Stimulated activated CD8-positive, alpha-beta memory T cell treated with anti-CD3 and anti-CD28 coated beads, Interleukin-12 subunit alpha, Interleukin-12 subunit beta, amount 100 ng/mL, for 4 hours (primary cell): ENCODE results near the gene TPST2.
A peak's percentile ranks its signal among the peaks of the same experiment; 100 is the strongest.

Source experiments
- DNase-seq: peaks from one replicate; pipeline ENCODE4 v3.0.0-alpha.2; 2020; ENCODE audit warnings: low read depth

Gene TPST2

GRCh38 chr22:26489447-26490036 lies 100.4 kb downstream of the TPST2 start:
- no peak for DNase-seq

DNA sequence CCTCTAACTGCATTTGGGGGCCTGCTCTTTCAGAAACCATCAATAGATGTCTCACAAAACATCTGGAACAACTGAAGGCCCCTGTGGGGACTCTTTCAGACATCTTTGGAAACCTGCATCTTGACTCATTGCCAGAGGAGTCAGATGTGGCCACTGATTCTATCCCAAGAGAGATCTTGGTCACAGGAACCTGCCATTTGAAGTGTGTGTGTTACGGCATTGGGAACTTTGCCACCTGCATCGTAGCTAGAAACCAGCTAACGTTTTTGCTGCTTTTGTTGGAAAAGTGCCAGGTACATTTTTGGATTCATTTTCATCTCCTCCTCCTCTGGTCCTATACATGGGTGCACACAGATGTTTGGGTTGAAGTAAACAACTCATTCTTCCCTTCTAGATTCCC lies 101.9 kb downstream of the TPST2 start:
- DNase-seq = no peak

DNA sequence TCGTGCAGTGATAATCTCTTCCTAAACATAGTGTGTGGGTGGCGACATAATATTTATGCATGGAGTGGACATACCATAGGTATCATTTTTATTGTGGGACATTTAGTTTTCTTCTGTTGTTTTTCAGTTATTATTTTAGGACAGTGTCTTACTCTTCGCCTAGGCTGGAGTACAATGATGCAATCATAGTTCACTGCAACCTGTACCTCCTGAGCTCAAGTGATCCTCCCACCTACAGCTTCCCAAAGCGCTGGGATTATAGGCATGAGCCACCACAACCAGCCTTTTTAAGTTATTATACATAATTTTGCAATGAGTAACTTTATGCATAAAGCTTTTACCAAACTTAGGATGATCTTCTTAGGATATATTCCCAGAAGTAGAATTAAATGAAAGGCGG lies 103.5 kb downstream of the TPST2 start:
- no peak for DNase-seq

DNA sequence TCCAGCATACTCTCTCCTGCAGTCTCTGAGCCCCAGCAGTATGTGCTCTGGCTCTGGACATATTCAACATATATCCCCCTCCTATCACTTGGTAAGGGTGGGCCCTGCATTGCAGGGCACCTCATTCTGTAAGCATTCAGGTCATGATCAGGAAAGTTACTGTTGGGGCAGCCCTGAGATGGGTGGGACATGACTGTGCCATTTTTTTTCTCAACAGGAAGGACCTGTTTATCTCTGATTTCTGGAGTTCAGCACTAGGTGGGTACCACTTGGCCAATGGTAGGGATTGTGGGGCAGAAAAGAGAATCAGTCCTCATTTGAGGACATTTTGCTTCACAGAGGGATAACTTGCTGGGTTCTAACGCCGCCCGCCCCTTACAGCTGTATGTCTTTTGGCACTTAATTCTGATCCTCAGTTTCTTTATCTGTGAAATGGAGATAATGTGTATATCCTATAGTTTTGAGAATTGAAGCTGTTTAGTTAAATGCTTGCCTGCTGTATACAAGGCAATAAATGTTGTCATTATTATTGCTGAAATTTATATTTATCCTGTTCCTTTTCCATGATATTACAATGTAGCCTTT lies 104.0 kb downstream of the TPST2 start:
- no peak for DNase-seq

- DNase-seq = no peak
Measured at GRCh38 chr22:26485013-26485412, 104.9 kb downstream of the TPST2 start.

DNA sequence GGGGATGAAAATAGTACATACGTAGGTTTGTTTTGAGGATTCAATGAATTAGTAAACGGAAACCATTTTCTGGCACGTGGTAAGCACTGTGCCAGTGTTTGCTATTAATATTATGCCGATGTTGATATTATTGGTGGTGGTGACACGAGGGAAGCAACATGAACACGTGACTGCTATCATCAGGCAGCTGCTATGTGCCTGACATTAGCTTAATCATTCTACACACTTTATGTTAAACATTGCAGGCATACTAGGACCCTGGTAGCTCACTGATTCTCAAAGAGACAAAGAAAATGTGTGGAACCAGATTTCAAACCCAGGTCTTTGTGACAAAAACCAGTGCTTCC lies 105.6 kb downstream of the TPST2 start:
- DNase-seq = no peak

- DNase-seq = peak; percentile 90
Measured at GRCh38 chr22:26483439-26484359, 106.2 kb downstream of the TPST2 start, which contains the start of the genes HPS4 and SRRD. TSS of gene HPS4 (minus strand) at chr22:26483783. CDS start at chr22:26481762, 2,021 bp downstream. TSS of gene SRRD (plus strand) at chr22:26483877. CDS start at chr22:26483891, 14 bp downstream.

DNA sequence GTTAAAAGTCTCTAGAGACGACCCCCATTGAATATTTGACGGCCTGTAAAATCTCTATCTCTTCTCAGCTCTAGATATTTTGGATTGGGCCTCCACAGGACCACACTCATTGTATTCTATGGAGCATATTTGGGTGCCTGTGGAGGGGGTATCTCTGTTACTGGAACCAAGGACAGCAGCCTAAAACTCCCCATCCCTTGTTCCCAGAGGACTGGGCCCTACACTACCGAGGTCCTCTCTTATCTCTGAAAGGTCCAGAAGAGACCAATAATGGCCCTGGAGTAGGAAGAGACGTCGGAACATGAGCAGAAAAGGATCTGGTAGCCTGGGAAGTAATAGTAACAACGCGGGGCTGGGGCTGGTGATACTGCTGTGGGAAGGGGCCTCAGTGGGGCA lies 106.9 kb downstream of the TPST2 start:
- no peak for DNase-seq

- DNase-seq = no peak
Measured at GRCh38 chr22:26482161-26482560, 107.8 kb downstream of the TPST2 start.

DNA sequence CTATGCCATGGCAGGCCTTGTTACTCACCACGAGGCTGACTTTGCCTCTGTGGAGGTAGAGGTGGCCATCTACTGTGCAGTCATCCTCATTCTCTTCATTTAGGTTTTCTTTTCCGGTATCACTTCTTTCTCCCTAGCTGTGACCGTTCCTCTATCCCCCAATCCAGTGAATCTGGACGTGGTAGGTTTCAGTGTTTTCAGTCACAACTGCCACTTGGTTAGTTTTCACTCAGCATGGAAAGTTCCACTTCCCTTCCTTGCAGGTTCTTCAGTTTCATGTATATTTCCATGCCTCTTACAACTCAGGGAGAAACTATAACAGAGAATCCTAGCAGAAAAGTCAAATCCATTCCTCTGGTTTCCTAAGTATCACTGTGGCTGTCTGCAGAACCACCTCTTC lies 108.2 kb downstream of the TPST2 start:
- no peak for DNase-seq

GRCh38 chr22:26481112-26481693 lies 108.7 kb downstream of the TPST2 start:
- DNase-seq = no peak

DNA sequence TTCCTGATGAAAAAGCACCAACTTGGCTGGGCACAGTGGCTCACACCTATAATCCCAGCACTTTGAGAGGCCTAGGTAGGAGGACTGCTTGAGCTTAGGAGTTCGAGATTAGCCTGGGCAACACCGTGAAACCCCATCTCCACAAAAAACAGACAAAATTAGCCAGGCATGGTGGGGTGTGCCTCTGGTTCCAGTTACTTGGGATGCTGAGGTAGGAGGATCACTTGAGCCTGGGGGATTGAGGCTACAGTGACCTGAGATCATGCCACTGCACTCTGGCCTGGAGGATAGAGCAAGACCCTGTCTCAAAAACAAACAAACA lies 109.4 kb downstream of the TPST2 start:
- no peak for DNase-seq

DNA sequence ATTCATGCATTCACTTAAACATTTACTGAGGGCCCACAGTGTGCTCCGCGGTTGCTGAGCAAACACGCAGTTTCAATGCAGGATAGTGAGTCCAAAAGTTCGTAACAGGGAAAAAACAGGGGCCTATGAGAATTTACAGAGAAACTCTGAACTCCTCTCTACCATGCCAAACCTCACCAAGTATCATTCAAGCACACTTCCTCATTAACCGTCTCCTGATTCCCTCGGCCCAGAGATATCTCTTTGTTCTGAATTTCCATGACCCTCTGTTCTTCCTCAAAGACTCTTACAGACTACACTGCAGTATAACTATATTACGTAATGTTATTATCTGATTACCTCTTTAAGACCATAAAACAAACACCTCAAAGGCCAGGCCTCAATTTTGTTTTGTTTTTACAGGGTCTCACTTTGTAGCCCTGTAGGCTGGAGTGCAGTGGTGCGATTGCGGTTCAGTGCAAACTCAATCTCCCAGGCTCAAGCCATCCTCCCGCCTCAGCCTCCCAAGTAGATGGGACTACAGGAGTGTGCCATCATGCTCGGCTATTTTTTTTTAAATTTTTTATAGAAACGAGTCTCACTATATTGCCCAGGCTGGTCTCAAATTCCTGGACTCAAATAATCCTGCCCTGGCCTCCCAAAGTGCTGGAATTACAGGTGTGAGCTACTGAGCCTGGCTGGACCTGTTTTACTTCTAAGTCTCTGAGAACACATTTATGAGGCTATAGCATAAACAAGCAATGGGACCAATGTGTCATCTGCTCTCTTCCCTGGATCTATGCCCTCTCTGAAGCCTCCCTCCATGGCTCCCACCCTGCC lies 109.9 kb downstream of the TPST2 start:
- no peak for DNase-seq

- no peak for DNase-seq
Measured at GRCh38 chr22:26479043-26479791, 110.7 kb downstream of the TPST2 start.

- DNase-seq = no peak
Measured at GRCh38 chr22:26477341-26477731, 112.6 kb downstream of the TPST2 start.

GRCh38 chr22:26476705-26477340 lies 113.1 kb downstream of the TPST2 start:
- no peak for DNase-seq

DNA sequence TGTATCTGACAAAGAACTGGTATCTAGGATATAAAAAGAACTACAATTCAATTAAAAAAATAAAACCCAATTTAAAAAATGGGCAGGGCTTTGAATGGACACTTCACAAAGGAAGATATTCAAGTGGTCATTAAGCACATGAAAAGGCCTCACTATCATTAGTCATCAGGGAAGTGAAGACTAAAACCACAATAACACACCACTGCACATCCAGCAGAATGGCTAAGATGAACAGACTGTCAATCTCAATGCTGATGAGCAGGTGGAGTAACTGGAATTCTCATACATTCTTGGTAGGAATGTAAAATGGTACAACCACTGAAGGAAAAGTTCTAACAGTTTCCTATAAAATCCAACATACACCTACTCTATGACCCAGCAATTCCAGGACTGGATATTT lies 115.2 kb downstream of the TPST2 start:
- no peak for DNase-seq
